Prostate gland (tissue), 2 donors: ENCODE results near the gene DOCK6. TPM values are rescaled to one million over a fixed set of nuclear protein-coding genes. Genes with fewer than 3 reads are reported as not detected.

Experiments used
- DNase-seq: peaks from one replicate; pipeline ENCODE4 v3.0.0-alpha.2; 2019; ENCODE audit warnings: low spot score
- H3K27ac ChIP-seq, 2 donors: fragments of 200-600 bp; sonication (generic); 2 replicates each; pipeline ENCODE4 v1.5.1; 2017 to 2019
- H3K27me3 ChIP-seq: fragments of 200-600 bp; sonication (generic); replicated peaks from 2 replicates; pipeline ENCODE4 v1.5.1; 2019; ENCODE audit not compliant: insufficient read depth
- H3K36me3 ChIP-seq, 2 donors: fragments of 200-600 bp; sonication (generic); 1 replicate in 1 of 2; 2 replicates in 1 of 2; pipeline versions ENCODE4 v1.5.1 to v1.8.1; 2017 to 2019
- H3K4me1 ChIP-seq: fragments of 200-600 bp; sonication (generic); replicated peaks from 2 replicates; pipeline ENCODE4 v1.5.1; 2019
- H3K4me3 ChIP-seq, 2 donors: fragments of 200-600 bp; sonication (generic); 2 replicates each; pipeline ENCODE4 v1.5.1; 2017 to 2019
- H3K9me3 ChIP-seq: fragments of 200-600 bp; sonication (generic); 2 replicates; pipeline ENCODE4 v1.5.1; 2017
- CTCF ChIP-seq, 4 experiments: fragments of 200-600 bp in 2 of 4; fragments of 450-650 bp in 2 of 4; sonication (generic) in 2 of 4; IDR thresholded peaks; 1 replicate in 3 of 4; 2 replicates in 1 of 4; pipeline ENCODE4 v1.5.1; 2016 to 2019; ENCODE audit warnings: antibody characterized with exemption in 4 of 4, mild to moderate bottlenecking in 2 of 4, moderate library complexity in 2 of 4
- POLR2A ChIP-seq: fragments of 450-650 bp; IDR thresholded peaks from one replicate; pipeline ENCODE4 v1.6.1; 2016; ENCODE audit warnings: antibody characterized with exemption, mild to moderate bottlenecking
- POLR2AphosphoS5 ChIP-seq: sonication (generic); formaldehyde crosslinking; IDR thresholded peaks from one replicate; pipeline ENCODE4 v1.6.1; 2017; ENCODE audit warnings: antibody characterized with exemption
- WGBS: methylation state at CpG from one replicate; pipeline ENCODE4 v1.1.5; 2018; 5-methylcytosine and 5-hydroxymethylcytosine counted together
- intact Hi-C: fragments of 100-400 bp; cut with DNase I; formaldehyde crosslinking; loops from one replicate; pipeline ENCODE4 v1.14.2; 2022
- total RNA-seq, 2 donors: library from RNA; depleted of rRNA; stranded (reverse); fragments of >200 nt; gene quantifications; one replicate each; pipeline ENCODE4 v1.1.0, GENCODE V29; 2016

Gene DOCK6
- total RNA-seq, 2 donors from 2014 or later: 21.6 to 38.7 TPM

DNA sequence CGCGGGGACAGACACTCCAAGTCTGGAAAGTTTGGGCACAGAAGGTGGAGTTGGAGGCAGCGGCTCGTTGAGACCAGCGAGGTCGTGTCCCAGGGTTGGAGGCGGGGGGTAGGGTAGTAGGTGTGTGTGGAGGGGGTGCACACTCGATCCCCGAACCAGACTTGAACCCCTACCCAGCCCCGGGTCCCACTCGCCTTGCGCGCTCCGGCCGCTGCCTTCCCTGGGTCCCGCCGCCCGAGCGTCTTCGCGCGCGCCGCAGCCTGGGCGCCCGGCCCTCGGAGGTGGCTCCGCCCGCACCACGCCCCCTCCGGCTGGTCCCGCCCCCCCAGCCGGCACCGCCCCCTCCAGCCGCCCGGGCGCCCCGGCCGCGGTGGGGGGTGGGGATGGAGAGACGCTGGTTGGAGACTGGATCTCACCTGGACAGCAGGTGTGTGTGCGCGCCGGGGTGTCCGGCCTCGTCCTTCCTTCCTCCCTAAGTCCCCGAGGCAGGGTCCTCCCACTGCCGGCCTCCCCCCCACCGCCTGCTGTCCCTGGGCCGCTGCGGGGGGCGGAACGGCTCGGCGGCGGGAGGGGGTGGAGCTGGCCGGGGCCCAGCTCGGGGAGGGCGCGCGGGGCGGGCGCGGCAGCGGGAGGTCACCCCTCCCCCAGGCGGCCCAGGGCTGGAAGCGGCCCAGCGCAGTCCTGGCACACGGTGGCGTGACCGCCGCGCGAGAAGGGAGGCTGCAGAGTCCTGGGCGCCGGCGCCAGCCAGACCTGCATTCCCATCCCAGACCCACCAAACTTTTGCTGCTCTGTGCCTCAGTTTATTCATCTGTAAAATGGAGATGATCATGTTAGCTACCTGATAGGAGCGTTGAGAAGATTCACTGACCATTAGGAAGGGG, 64.8 kb downstream of the DOCK6 start, which contains the start of gene KANK2:
TSS of gene KANK2 (minus strand) at position 255 of the 884 bp plus-strand sequence. CDS start 3,034 bp downstream, outside the sequence.
- peak within 1 kb of the TSS; percentile 89 to 90 for H3K27ac ChIP-seq
- WGBS: 1% methylated on average over 40 of the region's 78 CpGs
- intact Hi-C loops: no loop called here
- no peaks in the 10 kb centered on the region for H3K27me3 ChIP-seq
- no peaks in the 10 kb centered on the region for H3K9me3 ChIP-seq
- peak within 1 kb of the TSS; percentile 51 to 61 for H3K4me3 ChIP-seq
- no peaks in the 10 kb centered on the region for H3K4me1 ChIP-seq
- TF ChIP-seq POLR2AphosphoS5 (peak; percentile 61), POLR2A (peak; percentile 82), CTCF (IDR thresholded peaks at IDR 0.05) (no peak)
- peak; percentile 85 for DNase-seq
- peaks cover 0 to 11% of the 10 kb centered on the region in 2 donors for H3K36me3 ChIP-seq

GRCh38 chr19:11196406-11197287, 65.7 kb downstream of the DOCK6 start:
- Histone ChIP-seq H3K27me3 (no peaks in the 10 kb centered on the region), H3K4me1 (no peaks in the 10 kb centered on the region), H3K27ac (peak overlapping the region; percentile 89 to 90), H3K36me3 (peaks cover 0 to 11% of the 10 kb centered on the region in 2 donors), H3K4me3 (peak overlapping the region; percentile 51 to 61), H3K9me3 (no peaks in the 10 kb centered on the region)
- intact Hi-C loops: no loop called here
- WGBS: 15% methylated on average over 47 of the region's 47 CpGs
- no peak for TF ChIP-seq POLR2AphosphoS5
- no peak for TF ChIP-seq CTCF (IDR thresholded peaks at IDR 0.05)
- no peak for TF ChIP-seq POLR2A
- no peak for DNase-seq

DNA sequence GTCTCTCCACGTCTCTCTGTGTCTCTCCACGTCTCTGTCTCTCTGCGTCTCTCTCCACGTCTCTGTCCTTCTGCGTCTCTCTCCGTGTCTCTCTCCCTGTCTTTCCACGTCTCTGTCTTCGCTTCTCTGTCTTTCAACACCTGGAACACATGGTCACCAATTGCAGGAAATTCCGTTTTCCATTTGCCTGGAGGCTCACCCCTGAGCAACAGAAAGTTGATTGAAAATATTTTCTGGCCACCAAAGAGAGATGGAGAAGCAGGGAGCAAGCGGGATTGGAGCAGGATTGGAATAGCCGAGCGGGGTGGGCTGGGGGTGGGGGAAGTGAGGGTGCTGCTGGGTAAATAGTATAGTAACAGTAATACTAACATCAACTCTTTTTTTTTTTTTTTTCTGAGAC, 66.6 kb downstream of the DOCK6 start:
- intact Hi-C loops: no loop called here
- Histone ChIP-seq H3K27me3 (no peaks in the 10 kb centered on the region), H3K27ac (peak overlapping the region; percentile 89 to 90), H3K9me3 (no peaks in the 10 kb centered on the region), H3K36me3 (peaks cover 0 to 11% of the 10 kb centered on the region in 2 donors), H3K4me3 (peak overlapping the region in 1 of 2 donors; percentile 51), H3K4me1 (no peaks in the 10 kb centered on the region)
- DNase-seq: no peak
- WGBS: 67% methylated on average over 12 of the region's 12 CpGs
- TF ChIP-seq POLR2AphosphoS5: no peak
- TF ChIP-seq POLR2A: no peak
- TF ChIP-seq CTCF (IDR thresholded peaks at IDR 0.05): no peak

GRCh38 chr19:11194656-11195558, 67.4 kb downstream of the DOCK6 start:
- Histone ChIP-seq H3K4me1 (no peaks in the 10 kb centered on the region), H3K4me3 (peak overlapping the region; percentile 12 to 20), H3K27ac (peak overlapping the region; percentile 89 to 90), H3K9me3 (no peaks in the 10 kb centered on the region), H3K27me3 (no peaks in the 10 kb centered on the region), H3K36me3 (peaks cover 0 to 11% of the 10 kb centered on the region in 2 donors)
- DNase-seq: no peak
- TF ChIP-seq CTCF (IDR thresholded peaks at IDR 0.05): no peak
- intact Hi-C loops: no loop called here
- 29% methylated on average over 19 of the region's 20 CpGs for WGBS
